ENCODE results near the gene MTCL1.

DNA sequence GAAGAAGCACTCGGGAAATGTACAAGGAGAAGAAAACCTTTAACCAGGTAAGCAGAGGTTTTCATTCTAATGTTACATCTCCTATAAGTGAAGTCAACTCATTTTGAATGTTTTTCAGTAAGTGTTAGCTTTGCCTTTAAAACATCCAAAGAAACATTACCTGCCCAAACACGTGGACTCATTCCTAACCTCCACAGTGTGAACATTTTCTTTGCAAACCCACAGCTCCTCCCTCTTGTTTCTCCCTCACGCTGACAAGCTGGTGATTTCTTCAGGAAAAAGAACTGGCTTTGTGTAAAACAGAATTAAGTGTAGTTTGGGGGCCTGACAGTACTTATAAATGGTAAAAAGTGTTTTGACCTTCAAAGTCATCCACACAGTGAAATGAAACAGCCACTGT lies 72.5 kb downstream of the MTCL1 start:
- no peak for TF ChIP-seq POLR2A (IDR thresholded peaks at IDR 0.05; ENCODE audit: low read depth, low read length)
- TF ChIP-seq, protein P1, sequence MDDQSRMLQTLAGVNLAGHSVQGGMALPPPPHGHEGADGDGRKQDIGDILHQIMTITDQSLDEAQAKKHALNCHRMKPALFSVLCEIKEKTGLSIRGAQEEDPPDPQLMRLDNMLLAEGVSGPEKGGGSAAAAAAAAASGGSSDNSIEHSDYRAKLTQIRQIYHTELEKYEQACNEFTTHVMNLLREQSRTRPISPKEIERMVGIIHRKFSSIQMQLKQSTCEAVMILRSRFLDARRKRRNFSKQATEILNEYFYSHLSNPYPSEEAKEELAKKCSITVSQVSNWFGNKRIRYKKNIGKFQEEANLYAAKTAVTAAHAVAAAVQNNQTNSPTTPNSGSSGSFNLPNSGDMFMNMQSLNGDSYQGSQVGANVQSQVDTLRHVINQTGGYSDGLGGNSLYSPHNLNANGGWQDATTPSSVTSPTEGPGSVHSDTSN (IDR thresholded peaks at IDR 0.05; ENCODE audit: insufficient replicate concordance, low read depth, low read length) = no peak
- TF ChIP-seq, protein P2, sequence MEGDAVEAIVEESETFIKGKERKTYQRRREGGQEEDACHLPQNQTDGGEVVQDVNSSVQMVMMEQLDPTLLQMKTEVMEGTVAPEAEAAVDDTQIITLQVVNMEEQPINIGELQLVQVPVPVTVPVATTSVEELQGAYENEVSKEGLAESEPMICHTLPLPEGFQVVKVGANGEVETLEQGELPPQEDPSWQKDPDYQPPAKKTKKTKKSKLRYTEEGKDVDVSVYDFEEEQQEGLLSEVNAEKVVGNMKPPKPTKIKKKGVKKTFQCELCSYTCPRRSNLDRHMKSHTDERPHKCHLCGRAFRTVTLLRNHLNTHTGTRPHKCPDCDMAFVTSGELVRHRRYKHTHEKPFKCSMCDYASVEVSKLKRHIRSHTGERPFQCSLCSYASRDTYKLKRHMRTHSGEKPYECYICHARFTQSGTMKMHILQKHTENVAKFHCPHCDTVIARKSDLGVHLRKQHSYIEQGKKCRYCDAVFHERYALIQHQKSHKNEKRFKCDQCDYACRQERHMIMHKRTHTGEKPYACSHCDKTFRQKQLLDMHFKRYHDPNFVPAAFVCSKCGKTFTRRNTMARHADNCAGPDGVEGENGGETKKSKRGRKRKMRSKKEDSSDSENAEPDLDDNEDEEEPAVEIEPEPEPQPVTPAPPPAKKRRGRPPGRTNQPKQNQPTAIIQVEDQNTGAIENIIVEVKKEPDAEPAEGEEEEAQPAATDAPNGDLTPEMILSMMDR (IDR thresholded peaks at IDR 0.05 in 2 of 3, conservative IDR thresholded peaks at IDR 0.05 in 1 of 3; ENCODE audit: control insufficient read depth in 2 of 3, extremely low read depth in 1 of 3, insufficient read depth in 1 of 3, low read depth in 3 of 3, low read length in 3 of 3) = no peak
- TF ChIP-seq PML (IDR thresholded peaks at IDR 0.05; ENCODE audit: low read length) = no peak
- no peak for TF ChIP-seq ZNF207 (IDR thresholded peaks at IDR 0.05; ENCODE audit: borderline replicate concordance)
- TF ChIP-seq SUZ12 (IDR thresholded peaks at IDR 0.05; ENCODE audit: unreplicated experiment) = no peak
- TF ChIP-seq, protein P3, sequence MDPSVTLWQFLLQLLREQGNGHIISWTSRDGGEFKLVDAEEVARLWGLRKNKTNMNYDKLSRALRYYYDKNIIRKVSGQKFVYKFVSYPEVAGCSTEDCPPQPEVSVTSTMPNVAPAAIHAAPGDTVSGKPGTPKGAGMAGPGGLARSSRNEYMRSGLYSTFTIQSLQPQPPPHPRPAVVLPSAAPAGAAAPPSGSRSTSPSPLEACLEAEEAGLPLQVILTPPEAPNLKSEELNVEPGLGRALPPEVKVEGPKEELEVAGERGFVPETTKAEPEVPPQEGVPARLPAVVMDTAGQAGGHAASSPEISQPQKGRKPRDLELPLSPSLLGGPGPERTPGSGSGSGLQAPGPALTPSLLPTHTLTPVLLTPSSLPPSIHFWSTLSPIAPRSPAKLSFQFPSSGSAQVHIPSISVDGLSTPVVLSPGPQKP (IDR thresholded peaks at IDR 0.05; ENCODE audit: low read depth, low read length) = no peak
- TF ChIP-seq, protein P4, sequence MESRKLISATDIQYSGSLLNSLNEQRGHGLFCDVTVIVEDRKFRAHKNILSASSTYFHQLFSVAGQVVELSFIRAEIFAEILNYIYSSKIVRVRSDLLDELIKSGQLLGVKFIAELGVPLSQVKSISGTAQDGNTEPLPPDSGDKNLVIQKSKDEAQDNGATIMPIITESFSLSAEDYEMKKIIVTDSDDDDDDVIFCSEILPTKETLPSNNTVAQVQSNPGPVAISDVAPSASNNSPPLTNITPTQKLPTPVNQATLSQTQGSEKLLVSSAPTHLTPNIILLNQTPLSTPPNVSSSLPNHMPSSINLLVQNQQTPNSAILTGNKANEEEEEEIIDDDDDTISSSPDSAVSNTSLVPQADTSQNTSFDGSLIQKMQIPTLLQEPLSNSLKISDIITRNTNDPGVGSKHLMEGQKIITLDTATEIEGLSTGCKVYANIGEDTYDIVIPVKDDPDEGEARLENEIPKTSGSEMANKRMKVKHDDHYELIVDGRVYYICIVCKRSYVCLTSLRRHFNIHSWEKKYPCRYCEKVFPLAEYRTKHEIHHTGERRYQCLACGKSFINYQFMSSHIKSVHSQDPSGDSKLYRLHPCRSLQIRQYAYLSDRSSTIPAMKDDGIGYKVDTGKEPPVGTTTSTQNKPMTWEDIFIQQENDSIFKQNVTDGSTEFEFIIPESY (IDR thresholded peaks at IDR 0.05) = no peak
- no peak for TF ChIP-seq ZNF384 (IDR thresholded peaks at IDR 0.05; ENCODE audit: borderline replicate concordance, low read depth, low read length)
- TF ChIP-seq ESRRA (IDR thresholded peaks at IDR 0.05; ENCODE audit: low read length) = no peak
- no peak for TF ChIP-seq CBX5 (IDR thresholded peaks at IDR 0.05; ENCODE audit: low read depth)
- TF ChIP-seq MYB (IDR thresholded peaks at IDR 0.05; ENCODE audit: borderline replicate concordance, low read depth, low read length) = no peak
- TF ChIP-seq EZH2 (IDR thresholded peaks at IDR 0.05; ENCODE audit: borderline replicate concordance, control insufficient read depth, low read depth, low read length) = no peak
- no peak for TF ChIP-seq BHLHE40 (IDR thresholded peaks at IDR 0.05; ENCODE audit: borderline replicate concordance in 1 of 2, low read depth in 2 of 2, low read length in 1 of 2)

Measured in GM12878 (cell line).